Prostate gland (tissue), 1 donor: ENCODE data around the gene EHMT2.

ENCODE experiments used
- POLR2A ChIP-seq: fragments of 450-650 bp; IDR thresholded peaks from one replicate; pipeline ENCODE4 v1.6.1; 2016; ENCODE audit warnings: antibody characterized with exemption, mild to moderate bottlenecking
- POLR2AphosphoS5 ChIP-seq: sonication (generic); formaldehyde crosslinking; IDR thresholded peaks from one replicate; pipeline ENCODE4 v1.6.1; 2017; ENCODE audit warnings: antibody characterized with exemption

- no peak for TF ChIP-seq POLR2AphosphoS5
- no peak for TF ChIP-seq POLR2A
Measured at GRCh38 chr6:31906122-31906521, 8.6 kb upstream of the EHMT2 start.
